AG20443 (cell line): ENCODE results near the gene GPATCH2.

Experiments
- DNase-seq: peaks from one replicate; pipeline ENCODE4 v3.0.0; 2012; ENCODE audit warnings: low spot score, mixed read lengths

The GPATCH2 gene

GRCh38 chr1:217630711-217631591 is at the start of gene GPATCH2, which contains the start of gene SPATA17:
Gene GPATCH2, minus strand, starts transcription at chr1:217631090. Its CDS starts 119 bp downstream, at chr1:217630971.
Gene SPATA17, plus strand, starts transcription at chr1:217631344. Its CDS starts 35 bp downstream, at chr1:217631379.
- DNase-seq = peak; percentile 94

- no peak for DNase-seq
These were observed 43.3 kb upstream of the GPATCH2 start for GRCh38 chr1:217674028-217674729.

GRCh38 chr1:217673387-217673786 is 42.5 kb upstream of the GPATCH2 start:
- DNase-seq = no peak

GRCh38 chr1:217668351-217668940 is 37.6 kb upstream of the GPATCH2 start:
- DNase-seq = no peak

GRCh38 chr1:217661407-217661806 is 30.5 kb upstream of the GPATCH2 start:
- DNase-seq = no peak

GRCh38 chr1:217660353-217661062 is 29.6 kb upstream of the GPATCH2 start:
- peak; percentile 40 for DNase-seq

GRCh38 chr1:217650674-217651073 is 19.8 kb upstream of the GPATCH2 start:
- no peak for DNase-seq

GRCh38 chr1:217647791-217648190 is 16.9 kb upstream of the GPATCH2 start:
- no peak for DNase-seq

GRCh38 chr1:217642455-217642854 is 11.6 kb upstream of the GPATCH2 start:
- no peak for DNase-seq

- DNase-seq = no peak
These were observed 3.5 kb downstream of the GPATCH2 start for GRCh38 chr1:217627431-217627830.

- no peak for DNase-seq
These were observed 4.6 kb downstream of the GPATCH2 start for GRCh38 chr1:217626321-217626720.

- no peak for DNase-seq
These were observed 8.8 kb downstream of the GPATCH2 start for GRCh38 chr1:217622042-217622441.

- no peak for DNase-seq
These were observed 10.1 kb downstream of the GPATCH2 start for GRCh38 chr1:217620814-217621213.

- no peak for DNase-seq
These were observed 13.8 kb downstream of the GPATCH2 start for GRCh38 chr1:217617126-217617525.

- DNase-seq = no peak
These were observed 16.6 kb downstream of the GPATCH2 start for GRCh38 chr1:217614200-217614712.

GRCh38 chr1:217605390-217605789 is 25.5 kb downstream of the GPATCH2 start:
- DNase-seq = no peak

GRCh38 chr1:217602380-217602779 is 28.5 kb downstream of the GPATCH2 start:
- no peak for DNase-seq

GRCh38 chr1:217599154-217599553 is 31.7 kb downstream of the GPATCH2 start:
- no peak for DNase-seq

GRCh38 chr1:217590598-217590997 is 40.3 kb downstream of the GPATCH2 start:
- DNase-seq = no peak

GRCh38 chr1:217586586-217586985 is 44.3 kb downstream of the GPATCH2 start:
- no peak for DNase-seq

GRCh38 chr1:217585577-217585976 is 45.3 kb downstream of the GPATCH2 start:
- no peak for DNase-seq
